Measurements from ENCODE around the gene TLL1. TPM values are rescaled to one million over a fixed set of nuclear protein-coding genes. Genes with fewer than 3 reads are reported as not detected.

The TLL1 gene
- polyA plus RNA-seq, 1 donor, result 2.0 TPM

- no peak for DNase-seq
Observed at GRCh38 chr4:165971446-165971845, 98.4 kb downstream of the TLL1 start.

- DNase-seq, result no peak
Observed at GRCh38 chr4:165971933-165972332, 98.9 kb downstream of the TLL1 start.

GRCh38 chr4:165972747-165973146 lies 99.7 kb downstream of the TLL1 start:
- no peak for DNase-seq

- no peak for DNase-seq
Observed at GRCh38 chr4:165982934-165983333, 109.9 kb downstream of the TLL1 start.

GRCh38 chr4:165986956-165987698 lies 114.1 kb downstream of the TLL1 start:
- DNase-seq, result no peak

- DNase-seq, result no peak
Observed at GRCh38 chr4:165991325-165992180, 118.5 kb downstream of the TLL1 start.

GRCh38 chr4:165992283-165992682 lies 119.2 kb downstream of the TLL1 start:
- DNase-seq, result no peak

- DNase-seq, result no peak
Observed at GRCh38 chr4:165994701-165995100, 121.7 kb downstream of the TLL1 start.

- DNase-seq, result no peak
Observed at GRCh38 chr4:166003811-166004210, 130.8 kb downstream of the TLL1 start.

- no peak for DNase-seq
Observed at GRCh38 chr4:166006217-166006616, 133.2 kb downstream of the TLL1 start.

- no peak for DNase-seq
Observed at GRCh38 chr4:166008510-166008909, 135.5 kb downstream of the TLL1 start.

GRCh38 chr4:166012129-166013030 lies 139.3 kb downstream of the TLL1 start:
- DNase-seq, result no peak

GRCh38 chr4:166014411-166014810 lies 141.4 kb downstream of the TLL1 start:
- DNase-seq, result no peak

GRCh38 chr4:166017804-166018203 lies 144.8 kb downstream of the TLL1 start:
- DNase-seq, result no peak

- DNase-seq, result no peak
Observed at GRCh38 chr4:166019441-166020220, 146.6 kb downstream of the TLL1 start.

- no peak for DNase-seq
Observed at GRCh38 chr4:166021617-166022016, 148.6 kb downstream of the TLL1 start.

GRCh38 chr4:166034965-166035364 lies 161.9 kb downstream of the TLL1 start:
- no peak for DNase-seq

- DNase-seq, result no peak
Observed at GRCh38 chr4:166039822-166040221, 166.8 kb downstream of the TLL1 start.

GRCh38 chr4:166042510-166043055 lies 169.5 kb downstream of the TLL1 start:
- DNase-seq, result no peak

GRCh38 chr4:166043801-166044200 lies 170.8 kb downstream of the TLL1 start:
- no peak for DNase-seq

- no peak for DNase-seq
Observed at GRCh38 chr4:166044871-166045270, 171.8 kb downstream of the TLL1 start.

All from left kidney (tissue), 2 donors.